HFF-Myc (cell line): ENCODE results near the gene IQSEC1.

Experiments
- DNase-seq: peaks from one replicate; pipeline ENCODE4 v3.0.0-alpha.2; 2011; ENCODE audit warnings: low read depth; ENCODE audit errors: extremely low read depth
- H3K4me3 ChIP-seq: replicated peaks from 2 replicates; pipeline ENCODE4 v1.5.1; 2011; ENCODE audit warnings: low read depth, mild to moderate bottlenecking, control low read depth, low read length
- CTCF ChIP-seq: IDR thresholded peaks from 2 replicates; pipeline ENCODE4 v1.5.1; 2012; ENCODE audit warnings: mild to moderate bottlenecking, low read depth, low read length, control low read depth; ENCODE audit errors: missing control alignments

Gene IQSEC1

DNA sequence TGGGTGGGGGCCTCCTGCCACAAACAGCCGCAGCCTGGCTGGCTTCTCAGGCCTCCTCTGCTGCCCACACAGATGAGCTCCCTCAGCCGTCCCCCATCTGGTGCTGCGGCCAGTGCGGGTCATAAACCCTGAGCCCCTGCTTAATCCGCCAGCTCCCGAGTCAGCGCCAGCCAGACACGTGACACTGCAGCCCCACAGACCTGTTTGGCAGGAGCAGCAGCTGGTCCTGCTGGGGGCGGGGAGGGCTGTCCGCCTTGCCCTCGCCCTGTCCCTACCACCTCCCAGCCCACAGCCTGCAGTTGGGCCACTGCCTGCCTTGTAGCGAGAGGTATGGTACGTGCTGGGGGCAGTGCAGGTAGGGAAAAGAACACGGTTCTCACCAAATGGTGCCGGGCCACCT is 86.2 kb downstream of the IQSEC1 start:
- DNase-seq: no peak
- H3K4me3 ChIP-seq: no peak overlapping the region
- no peak for TF ChIP-seq CTCF

GRCh38 chr3:12986521-12986920 is 86.7 kb downstream of the IQSEC1 start:
- no peak overlapping the region for H3K4me3 ChIP-seq
- no peak for TF ChIP-seq CTCF
- no peak for DNase-seq

- no peak overlapping the region for H3K4me3 ChIP-seq
- no peak for DNase-seq
- TF ChIP-seq CTCF: no peak
These were observed 87.2 kb downstream of the IQSEC1 start for GRCh38 chr3:12986031-12986430.

- no peak overlapping the region for H3K4me3 ChIP-seq
- DNase-seq: no peak
- TF ChIP-seq CTCF: no peak
These were observed 88.1 kb downstream of the IQSEC1 start for GRCh38 chr3:12985148-12985547.

GRCh38 chr3:12984023-12984823 is 89.0 kb downstream of the IQSEC1 start:
- H3K4me3 ChIP-seq: no peak overlapping the region
- DNase-seq: peak; percentile 42
- peak; percentile 86 for TF ChIP-seq CTCF

DNA sequence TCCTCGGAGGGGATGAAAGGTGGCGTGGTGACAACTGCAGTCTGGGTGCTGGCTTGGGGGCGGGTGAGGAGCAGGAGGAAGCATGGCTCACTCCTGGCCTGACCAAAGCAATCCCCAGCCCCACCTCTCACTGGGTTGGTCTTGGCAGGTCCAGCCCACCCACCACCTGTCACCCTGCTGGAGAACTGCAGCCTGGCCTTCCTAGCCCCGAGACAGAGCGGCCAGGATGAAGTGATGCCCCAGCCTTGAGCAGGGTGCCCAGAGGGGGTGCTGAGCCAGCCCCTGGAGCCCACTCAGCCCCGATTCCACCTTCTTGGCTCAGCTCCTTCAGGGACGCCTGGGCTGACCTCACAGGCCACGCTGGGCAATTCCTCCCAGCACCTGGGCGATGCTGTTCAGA is 89.9 kb downstream of the IQSEC1 start:
- no peak overlapping the region for H3K4me3 ChIP-seq
- TF ChIP-seq CTCF: no peak
- no peak for DNase-seq
